ENCODE results near the gene VPS35L.

The VPS35L gene

GRCh38 chr16:19588661-19589060, 33.2 kb downstream of the VPS35L start:
- DNase-seq (ENCODE audit: low read depth) = no peak
- H3K4me3 ChIP-seq (ENCODE audit: low read depth, low read length) = no peak overlapping the region

GRCh38 chr16:19589106-19589505, 33.6 kb downstream of the VPS35L start:
- no peak for DNase-seq (ENCODE audit: low read depth)
- H3K4me3 ChIP-seq (ENCODE audit: low read depth, low read length) = no peak overlapping the region

- DNase-seq (ENCODE audit: low read depth) = peak; percentile 63
These were observed 34.3 kb downstream of the VPS35L start for GRCh38 chr16:19589771-19590302.

GRCh38 chr16:19595043-19595767, 39.7 kb downstream of the VPS35L start:
- no peak for DNase-seq (ENCODE audit: low read depth)
- H3K4me3 ChIP-seq (ENCODE audit: low read depth, low read length) = no peak overlapping the region

More at GRCh38 chr16:19589771-19590302, 34.3 kb downstream of the VPS35L start:
- no peak overlapping the region for H3K4me3 ChIP-seq (ENCODE audit: low read depth, low read length)

GRCh38 chr16:19598805-19599510, 43.5 kb downstream of the VPS35L start:
- H3K4me3 ChIP-seq (ENCODE audit: low read depth, low read length) = no peak overlapping the region
- DNase-seq (ENCODE audit: low read depth) = no peak

- DNase-seq (ENCODE audit: low read depth) = no peak
- no peak overlapping the region for H3K4me3 ChIP-seq (ENCODE audit: low read depth, low read length)
These were observed 44.6 kb downstream of the VPS35L start for GRCh38 chr16:19599968-19600716.

- H3K4me3 ChIP-seq (ENCODE audit: low read depth, low read length) = no peak overlapping the region
- no peak for DNase-seq (ENCODE audit: low read depth)
These were observed 45.8 kb downstream of the VPS35L start for GRCh38 chr16:19601083-19601976.

GRCh38 chr16:19604911-19605310, 49.4 kb downstream of the VPS35L start:
- H3K4me3 ChIP-seq (ENCODE audit: low read depth, low read length) = no peak overlapping the region
- DNase-seq (ENCODE audit: low read depth) = no peak

GRCh38 chr16:19605701-19606100, 50.2 kb downstream of the VPS35L start:
- no peak overlapping the region for H3K4me3 ChIP-seq (ENCODE audit: low read depth, low read length)
- no peak for DNase-seq (ENCODE audit: low read depth)

- H3K4me3 ChIP-seq (ENCODE audit: low read depth, low read length) = no peak overlapping the region
- DNase-seq (ENCODE audit: low read depth) = no peak
These were observed 52.2 kb downstream of the VPS35L start for GRCh38 chr16:19607616-19608280.

GRCh38 chr16:19609359-19609758, 53.9 kb downstream of the VPS35L start:
- no peak overlapping the region for H3K4me3 ChIP-seq (ENCODE audit: low read depth, low read length)

GRCh38 chr16:19610200-19610599, 54.7 kb downstream of the VPS35L start:
- no peak overlapping the region for H3K4me3 ChIP-seq (ENCODE audit: low read depth, low read length)
- DNase-seq (ENCODE audit: low read depth) = no peak

More at GRCh38 chr16:19609359-19609758, 53.9 kb downstream of the VPS35L start:
- DNase-seq (ENCODE audit: low read depth) = no peak

- no peak for DNase-seq (ENCODE audit: low read depth)
- H3K4me3 ChIP-seq (ENCODE audit: low read depth, low read length) = no peak overlapping the region
These were observed 58.3 kb downstream of the VPS35L start for GRCh38 chr16:19613834-19614233.

GRCh38 chr16:19616241-19616640, 60.7 kb downstream of the VPS35L start:
- no peak overlapping the region for H3K4me3 ChIP-seq (ENCODE audit: low read depth, low read length)
- DNase-seq (ENCODE audit: low read depth) = no peak

- H3K4me3 ChIP-seq (ENCODE audit: low read depth, low read length) = no peak overlapping the region
- DNase-seq (ENCODE audit: low read depth) = no peak
These were observed 63.4 kb downstream of the VPS35L start for GRCh38 chr16:19618876-19619275.

- DNase-seq (ENCODE audit: low read depth) = no peak
- no peak overlapping the region for H3K4me3 ChIP-seq (ENCODE audit: low read depth, low read length)
These were observed 65.9 kb downstream of the VPS35L start for GRCh38 chr16:19621445-19621844.

- no peak overlapping the region for H3K4me3 ChIP-seq (ENCODE audit: low read depth, low read length)
- DNase-seq (ENCODE audit: low read depth) = no peak
These were observed 69.5 kb downstream of the VPS35L start for GRCh38 chr16:19625039-19625438.

- no peak for DNase-seq (ENCODE audit: low read depth)
- H3K4me3 ChIP-seq (ENCODE audit: low read depth, low read length) = no peak overlapping the region
These were observed 81.1 kb downstream of the VPS35L start for GRCh38 chr16:19636436-19637267.

Measured in skeletal muscle cell (primary cell).